ENCODE results near the gene ZEB1. TPM values are rescaled to one million over a fixed set of nuclear protein-coding genes. Genes with fewer than 3 reads are reported as not detected.

The ZEB1 gene
- total RNA-seq, 2 donors from 2014 or later = 15.0 to 28.2 TPM

GRCh38 chr10:31490858-31491504, 172.0 kb downstream of the ZEB1 start:
- H3K27ac ChIP-seq = no peak overlapping the region
- no peaks in the 10 kb centered on the region for H3K27me3 ChIP-seq (replicated peaks; ENCODE audit: insufficient read depth)
- no peak for TF ChIP-seq POLR2A (IDR thresholded peaks at IDR 0.05)
- peak in 3 of 4 experiments; percentile 34 to 48 (median 41) for TF ChIP-seq CTCF (IDR thresholded peaks at IDR 0.05)
- no peak for TF ChIP-seq POLR2AphosphoS5 (IDR thresholded peaks at IDR 0.05)
- H3K36me3 ChIP-seq = no peaks in the 10 kb centered on the region
- H3K4me3 ChIP-seq = no peak overlapping the region
- WGBS = 95% methylated on average over 1 of the region's 1 CpG
- DNase-seq (ENCODE audit: low spot score) = no peak
- H3K9me3 ChIP-seq = no peaks in the 10 kb centered on the region
- intact Hi-C loops (cut with DNase I) = loop anchor here (10.0 kb wide), 2 partner anchors 706 to 736 kb away; no protein-coding TSS in a partner anchor
- no peaks in the 10 kb centered on the region for H3K4me1 ChIP-seq (replicated peaks)

DNA sequence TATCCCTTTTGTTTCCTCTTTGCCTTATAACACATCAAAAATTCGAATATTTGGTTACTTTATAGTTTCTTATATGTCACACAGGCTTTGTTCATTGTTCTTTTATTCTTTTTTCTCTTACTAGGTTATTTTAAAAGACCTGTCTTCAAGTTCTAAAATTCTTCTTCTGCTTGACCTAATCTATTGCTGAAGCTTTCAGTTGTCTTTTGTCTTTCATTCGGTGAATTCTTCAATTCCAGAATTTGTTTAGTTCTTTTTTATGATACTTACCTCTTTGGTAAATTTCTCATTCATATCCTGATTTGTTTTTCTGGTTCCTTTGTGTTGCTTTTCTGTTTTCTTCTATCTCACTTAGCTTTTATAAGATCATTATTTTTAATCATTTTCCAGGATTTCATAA, 188.4 kb downstream of the ZEB1 start:
- H3K4me1 ChIP-seq (replicated peaks) = no peaks in the 10 kb centered on the region
- no peaks in the 10 kb centered on the region for H3K9me3 ChIP-seq
- DNase-seq (ENCODE audit: low spot score) = no peak
- 87% methylated on average over 2 of the region's 2 CpGs for WGBS
- intact Hi-C loops (cut with DNase I) = no loop called here
- H3K27me3 ChIP-seq (replicated peaks; ENCODE audit: insufficient read depth) = no peaks in the 10 kb centered on the region
- no peaks in the 10 kb centered on the region for H3K36me3 ChIP-seq
- TF ChIP-seq CTCF (IDR thresholded peaks at IDR 0.05) (no peak), POLR2A (IDR thresholded peaks at IDR 0.05) (no peak), POLR2AphosphoS5 (IDR thresholded peaks at IDR 0.05) (no peak)
- H3K27ac ChIP-seq = no peak overlapping the region
- no peak overlapping the region for H3K4me3 ChIP-seq

GRCh38 chr10:31508234-31508633, 189.2 kb downstream of the ZEB1 start:
- Histone ChIP-seq H3K36me3 (no peaks in the 10 kb centered on the region), H3K9me3 (no peaks in the 10 kb centered on the region), H3K27me3 (replicated peaks; ENCODE audit: insufficient read depth) (no peaks in the 10 kb centered on the region), H3K4me1 (replicated peaks) (no peaks in the 10 kb centered on the region), H3K27ac (no peak overlapping the region), H3K4me3 (no peak overlapping the region)
- WGBS = 98% methylated on average over 4 of the region's 4 CpGs
- TF ChIP-seq CTCF (IDR thresholded peaks at IDR 0.05) (no peak), POLR2A (IDR thresholded peaks at IDR 0.05) (no peak), POLR2AphosphoS5 (IDR thresholded peaks at IDR 0.05) (no peak)
- intact Hi-C loops (cut with DNase I) = no loop called here
- no peak for DNase-seq (ENCODE audit: low spot score)

GRCh38 chr10:31508882-31509281, 189.9 kb downstream of the ZEB1 start:
- no peak for TF ChIP-seq POLR2AphosphoS5 (IDR thresholded peaks at IDR 0.05)
- no peak for TF ChIP-seq POLR2A (IDR thresholded peaks at IDR 0.05)
- TF ChIP-seq CTCF (IDR thresholded peaks at IDR 0.05) = no peak
- no peak overlapping the region for H3K4me3 ChIP-seq
- H3K36me3 ChIP-seq = no peaks in the 10 kb centered on the region
- no peak overlapping the region for H3K27ac ChIP-seq
- no peaks in the 10 kb centered on the region for H3K27me3 ChIP-seq (replicated peaks; ENCODE audit: insufficient read depth)
- H3K4me1 ChIP-seq (replicated peaks) = no peaks in the 10 kb centered on the region
- no peaks in the 10 kb centered on the region for H3K9me3 ChIP-seq
- 96% methylated on average over 5 of the region's 5 CpGs for WGBS
- DNase-seq (ENCODE audit: low spot score) = no peak
- intact Hi-C loops (cut with DNase I) = no loop called here

DNA sequence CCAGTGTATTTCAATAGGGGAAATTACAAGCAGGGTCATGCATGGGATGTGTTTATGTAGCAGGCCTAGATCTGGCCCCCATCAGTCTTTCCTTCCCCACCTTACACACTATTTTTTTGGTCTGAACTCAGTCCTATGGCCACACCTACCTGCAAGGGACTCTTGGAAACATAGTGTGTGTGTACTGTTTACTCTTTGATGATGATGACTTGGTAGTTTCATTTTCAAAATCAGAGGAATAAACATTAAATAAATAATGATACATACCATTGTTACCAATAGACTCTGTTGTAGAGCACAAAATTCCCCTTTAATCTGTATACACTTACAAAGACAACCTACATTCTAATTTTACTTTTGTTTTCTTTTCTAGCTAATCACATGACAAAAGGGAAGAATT, 191.0 kb downstream of the ZEB1 start:
- intact Hi-C loops (cut with DNase I) = no loop called here
- no peak for TF ChIP-seq POLR2A (IDR thresholded peaks at IDR 0.05)
- no peak for TF ChIP-seq CTCF (IDR thresholded peaks at IDR 0.05)
- TF ChIP-seq POLR2AphosphoS5 (IDR thresholded peaks at IDR 0.05) = no peak
- no peaks in the 10 kb centered on the region for H3K9me3 ChIP-seq
- no peaks in the 10 kb centered on the region for H3K27me3 ChIP-seq (replicated peaks; ENCODE audit: insufficient read depth)
- H3K4me3 ChIP-seq = no peak overlapping the region
- H3K36me3 ChIP-seq = no peaks in the 10 kb centered on the region
- DNase-seq (ENCODE audit: low spot score) = no peak
- H3K4me1 ChIP-seq (replicated peaks) = no peaks in the 10 kb centered on the region
- H3K27ac ChIP-seq = no peak overlapping the region

All from prostate gland (tissue), 2 donors.